ENCODE data around the gene FAM83G.
"Not testable (repeated sequence)": the region's sequence is repeated elsewhere in the genome, so short reads cannot be mapped to it uniquely, and the experiment has no call there.

FAM83G gene

DNA sequence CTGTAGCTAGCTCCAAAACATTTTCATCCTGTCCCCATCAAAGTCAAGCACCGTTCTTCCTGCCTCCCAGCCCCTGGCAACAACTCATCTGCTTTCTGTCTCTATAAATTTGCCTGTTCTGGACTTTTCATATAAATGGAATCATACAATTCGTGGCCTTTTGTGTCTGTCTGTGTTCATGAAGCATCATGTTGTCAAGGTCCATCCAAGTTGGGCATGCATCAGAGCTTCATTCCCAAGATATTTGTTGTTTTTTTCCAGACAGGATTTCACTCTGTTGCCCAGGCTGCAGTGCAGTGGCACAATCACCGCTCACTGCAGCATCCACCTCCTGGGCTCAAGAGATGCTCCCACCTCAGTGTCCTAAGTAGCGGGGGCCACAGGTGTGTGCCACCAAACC, 46.7 kb downstream of the FAM83G start:
- no peak overlapping the region for H3K4me3 Mint-ChIP-seq
- DNase-seq (ENCODE audit: low spot score), result no peak
- no peak overlapping the region for H3K27ac Mint-ChIP-seq
- H3K27me3 Mint-ChIP-seq (ENCODE audit: low read depth), result no peaks in the 10 kb centered on the region
- no peaks in the 10 kb centered on the region for H3K36me3 Mint-ChIP-seq (ENCODE audit: low read depth)
- no peaks in the 10 kb centered on the region for H3K9me3 Mint-ChIP-seq
- peaks cover 24% of the 10 kb centered on the region for H3K4me1 Mint-ChIP-seq (ENCODE audit: low read depth)

DNA sequence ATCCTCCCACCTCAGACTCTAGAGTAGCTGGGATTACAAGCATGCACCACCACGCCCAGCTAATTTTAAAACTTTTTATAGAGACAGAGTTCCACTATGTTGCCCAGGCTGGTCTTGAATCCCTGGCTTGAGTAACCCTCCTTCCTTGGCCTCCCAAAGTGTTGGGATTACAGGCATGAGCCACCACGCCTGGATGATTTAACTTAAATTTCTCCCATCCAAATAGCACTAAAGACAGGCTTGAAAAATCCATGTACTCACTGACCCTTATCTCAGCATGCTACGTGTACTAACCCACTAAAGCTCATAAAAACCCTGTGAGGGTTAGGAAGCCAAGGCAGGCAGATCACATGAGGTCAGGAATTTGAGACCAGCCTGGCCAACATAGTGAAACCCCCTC, 48.0 kb downstream of the FAM83G start:
- peaks cover 24% of the 10 kb centered on the region for H3K4me1 Mint-ChIP-seq (ENCODE audit: low read depth)
- no peaks in the 10 kb centered on the region for H3K36me3 Mint-ChIP-seq (ENCODE audit: low read depth)
- H3K27ac Mint-ChIP-seq, result peak overlapping the region; percentile 36
- H3K9me3 Mint-ChIP-seq, result no peaks in the 10 kb centered on the region
- no peak overlapping the region for H3K4me3 Mint-ChIP-seq
- DNase-seq (ENCODE audit: low spot score), result no peak
- H3K27me3 Mint-ChIP-seq (ENCODE audit: low read depth), result no peaks in the 10 kb centered on the region

DNA sequence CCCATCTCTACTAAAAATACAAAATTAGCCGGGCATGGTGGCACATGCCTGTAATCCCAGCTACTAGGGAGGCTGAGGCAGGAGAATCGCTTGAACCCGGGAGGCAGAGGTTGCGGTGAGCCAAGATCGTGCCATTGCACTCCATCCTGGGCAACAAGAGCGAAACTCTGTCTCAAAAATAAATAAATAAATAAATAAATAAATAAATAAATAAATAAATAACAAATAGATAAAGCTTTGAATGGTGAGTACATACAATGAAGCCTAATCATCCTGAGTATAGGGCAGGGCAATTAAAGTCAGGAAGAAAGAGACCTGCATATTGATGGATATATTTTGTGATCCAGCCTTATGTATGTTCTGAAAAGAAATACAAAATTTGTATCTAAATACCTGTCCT, 48.5 kb downstream of the FAM83G start:
- not testable (repeated sequence) for H3K9me3 Mint-ChIP-seq; H3K36me3 Mint-ChIP-seq (ENCODE audit: low read depth); DNase-seq (ENCODE audit: low spot score); H3K27me3 Mint-ChIP-seq (ENCODE audit: low read depth)
- Mint-ChIP-seq H3K4me1 (ENCODE audit: low read depth) (peaks cover 24% of the 10 kb centered on the region), H3K4me3 (peak overlapping the region; percentile 72), H3K27ac (peak overlapping the region; percentile 86)

DNA sequence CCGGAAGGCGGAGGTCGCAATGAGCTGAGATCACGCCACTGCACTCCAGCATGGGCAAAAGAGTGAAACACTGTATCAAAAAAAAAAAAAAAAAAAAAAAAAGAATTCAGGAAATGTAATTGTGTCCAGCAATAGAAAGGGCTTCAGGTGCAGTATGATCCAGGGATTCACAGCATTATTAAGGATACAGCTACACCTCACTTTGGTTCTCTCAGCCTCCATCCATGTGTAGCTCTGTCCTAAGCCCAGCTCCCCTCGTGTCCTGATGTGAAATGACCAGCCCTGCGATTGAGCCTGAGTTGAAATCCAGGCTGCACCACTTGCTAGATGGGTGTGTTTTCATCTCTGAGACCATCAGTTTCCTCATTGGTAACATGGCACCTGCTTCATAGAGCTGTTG, 49.6 kb downstream of the FAM83G start:
- Mint-ChIP-seq H3K9me3 (no peaks in the 10 kb centered on the region), H3K36me3 (ENCODE audit: low read depth) (no peaks in the 10 kb centered on the region), H3K4me3 (peak overlapping the region; percentile 72), H3K4me1 (ENCODE audit: low read depth) (peaks cover 18% of the 10 kb centered on the region), H3K27ac (peak overlapping the region; percentile 86), H3K27me3 (ENCODE audit: low read depth) (peaks cover 4% of the 10 kb centered on the region)
- no peak for DNase-seq (ENCODE audit: low spot score)

DNA sequence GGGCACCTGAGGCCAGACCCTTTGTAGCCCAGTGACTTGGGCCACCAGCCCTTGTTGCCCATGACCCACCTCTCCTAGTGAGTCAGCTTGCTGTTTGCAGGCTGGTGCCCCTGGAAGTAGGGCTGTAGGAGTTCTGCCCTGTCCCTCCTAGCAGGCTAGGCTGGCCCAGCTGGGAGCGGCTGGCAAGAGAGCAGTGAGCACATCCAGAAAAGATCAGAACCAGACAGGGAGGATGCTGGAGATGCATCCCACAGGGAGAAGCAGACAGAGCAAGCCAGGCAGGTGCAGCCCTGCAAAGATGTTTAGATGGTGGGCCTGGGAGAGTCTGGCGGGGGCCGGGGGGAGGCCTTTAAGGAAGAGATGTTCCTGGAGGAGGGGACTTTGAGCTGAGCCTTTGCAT, 50.2 kb downstream of the FAM83G start:
- Mint-ChIP-seq H3K27ac (peak overlapping the region; percentile 51), H3K4me3 (peak overlapping the region; percentile 19), H3K27me3 (ENCODE audit: low read depth) (peaks cover 7% of the 10 kb centered on the region), H3K4me1 (ENCODE audit: low read depth) (peaks cover 18% of the 10 kb centered on the region), H3K9me3 (no peaks in the 10 kb centered on the region), H3K36me3 (ENCODE audit: low read depth) (no peaks in the 10 kb centered on the region)
- DNase-seq (ENCODE audit: low spot score), result no peak

DNA sequence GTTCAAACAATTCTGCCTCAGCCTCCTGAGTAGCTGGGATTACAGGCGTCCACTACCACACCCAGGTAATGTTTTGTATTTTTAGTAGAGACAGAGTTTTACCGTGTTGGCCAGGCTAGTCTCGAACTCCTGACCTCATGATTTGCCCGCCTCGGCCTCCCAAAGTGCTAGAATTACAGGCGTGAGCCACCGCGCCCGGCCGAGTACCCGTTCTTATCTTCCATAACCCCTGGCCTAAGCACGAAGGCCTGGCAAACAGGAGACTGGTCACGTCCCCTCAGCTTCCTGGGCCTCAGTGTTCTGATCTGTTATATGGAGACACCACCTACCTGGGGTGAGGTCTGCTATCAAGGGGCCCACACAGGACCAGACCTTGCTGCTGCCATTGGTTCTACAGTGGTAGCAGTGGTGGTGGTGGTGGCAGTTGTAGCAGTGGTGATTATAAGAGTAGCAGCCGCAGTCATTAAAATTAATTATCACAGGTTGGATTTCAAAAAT, 51.3 kb downstream of the FAM83G start:
- Mint-ChIP-seq H3K9me3 (no peaks in the 10 kb centered on the region), H3K4me1 (ENCODE audit: low read depth) (peaks cover 18% of the 10 kb centered on the region), H3K36me3 (ENCODE audit: low read depth) (no peaks in the 10 kb centered on the region), H3K27me3 (ENCODE audit: low read depth) (peaks cover 7% of the 10 kb centered on the region), H3K4me3 (no peak overlapping the region), H3K27ac (no peak overlapping the region)
- DNase-seq (ENCODE audit: low spot score), result no peak

DNA sequence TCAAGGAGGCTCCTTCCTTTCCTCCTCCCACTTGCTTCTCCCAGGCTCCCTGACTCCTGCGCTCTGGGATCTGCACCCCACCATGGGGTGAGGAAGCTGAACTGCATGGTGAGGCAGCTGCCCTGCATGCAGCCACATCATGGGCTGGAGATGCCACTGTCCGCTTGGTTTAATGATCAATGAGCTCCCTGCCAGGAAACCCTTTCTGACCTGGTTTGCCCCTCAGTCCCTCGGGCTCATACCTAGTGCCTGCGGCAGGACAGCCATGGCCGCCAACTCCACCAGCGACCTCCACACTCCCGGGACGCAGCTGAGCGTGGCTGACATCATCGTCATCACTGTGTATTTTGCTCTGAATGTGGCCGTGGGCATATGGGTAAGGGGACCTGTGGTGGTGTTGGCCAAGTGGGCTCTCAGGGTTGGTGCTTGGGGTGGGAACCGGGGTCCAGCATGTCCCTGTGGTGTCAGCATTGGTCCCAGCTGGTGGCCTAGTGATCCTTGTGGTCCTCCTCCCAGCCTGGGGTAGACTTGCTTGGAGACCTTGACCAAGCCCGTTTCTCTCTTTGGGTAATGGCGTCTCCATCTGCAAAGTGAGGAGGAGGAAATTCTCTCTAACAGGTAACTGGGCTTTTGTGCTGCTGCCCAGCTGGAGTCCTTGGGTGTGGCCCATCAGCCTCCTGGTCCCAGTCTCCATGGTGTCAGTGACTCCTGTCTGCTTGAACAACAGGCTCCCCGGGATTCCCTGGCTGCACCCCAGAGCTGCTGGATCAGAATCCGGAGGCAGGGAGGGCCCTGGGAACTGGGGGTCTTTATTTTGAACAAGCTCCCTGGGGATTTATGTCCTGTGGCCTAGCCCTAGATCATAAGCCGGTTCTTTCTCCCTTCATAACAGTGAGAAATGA, 52.4 kb downstream of the FAM83G start, which contains the start of gene SLC5A10:
SLC5A10 (plus strand) TSS at position 225 of the 902 bp plus-strand sequence; CDS start at position 266, 41 bp downstream.
- DNase-seq (ENCODE audit: low spot score), result no peak
- no peak within 1 kb of the TSS for H3K4me3 Mint-ChIP-seq
- no peak within 1 kb of the TSS for H3K27ac Mint-ChIP-seq
- no peaks in the 10 kb centered on the region for H3K36me3 Mint-ChIP-seq (ENCODE audit: low read depth)
- H3K4me1 Mint-ChIP-seq (ENCODE audit: low read depth), result peaks cover 18% of the 10 kb centered on the region
- no peaks in the 10 kb centered on the region for H3K9me3 Mint-ChIP-seq
- H3K27me3 Mint-ChIP-seq (ENCODE audit: low read depth), result peaks cover 12% of the 10 kb centered on the region

DNA sequence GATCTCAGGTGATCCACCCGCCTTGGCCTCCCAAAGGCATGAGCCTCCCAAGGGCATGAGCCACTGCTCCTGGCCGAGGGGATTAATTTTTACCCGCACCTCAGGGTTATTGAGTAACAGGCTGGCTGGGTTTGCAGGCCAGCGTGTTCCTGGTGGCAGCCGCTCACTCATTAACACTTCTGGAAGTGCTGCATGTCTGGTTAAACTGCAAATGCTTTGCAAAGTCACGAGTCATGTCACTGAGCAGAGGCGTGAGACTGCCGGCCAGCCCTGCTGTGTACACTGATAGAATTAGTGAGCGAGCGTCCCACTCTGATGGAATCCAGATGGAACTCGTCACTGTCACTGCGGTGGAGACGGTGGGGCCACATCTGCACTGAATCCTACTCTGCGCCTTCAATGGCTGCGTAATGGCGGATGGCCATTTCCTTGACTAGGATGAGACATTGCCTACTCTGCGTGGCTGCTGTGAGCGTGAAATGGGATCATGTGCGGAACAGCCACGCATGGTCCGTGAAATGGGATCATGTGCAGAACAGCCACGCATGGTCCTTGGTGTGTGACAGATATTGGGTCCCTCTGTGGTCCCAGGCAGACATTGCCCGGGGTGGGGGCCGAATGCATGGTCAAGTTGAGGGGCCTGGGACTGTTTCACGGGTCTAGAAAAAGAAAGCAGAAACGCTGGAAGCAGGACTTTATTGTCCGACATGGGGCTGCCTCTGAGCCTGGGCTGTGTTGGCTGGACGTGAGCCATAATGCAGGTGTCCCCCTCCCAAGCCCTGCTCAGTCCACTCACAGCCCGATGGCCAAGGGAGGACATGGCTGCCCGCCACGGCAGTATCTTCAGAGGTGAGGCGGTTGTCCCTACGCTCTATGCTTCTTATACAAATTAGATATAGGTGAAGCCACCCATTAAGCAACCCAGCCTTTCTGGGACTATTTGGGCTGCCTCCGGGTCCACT, 53.3 kb downstream of the FAM83G start:
- Mint-ChIP-seq H3K4me3 (no peak overlapping the region), H3K9me3 (no peaks in the 10 kb centered on the region), H3K36me3 (ENCODE audit: low read depth) (no peaks in the 10 kb centered on the region), H3K4me1 (ENCODE audit: low read depth) (peaks cover 18% of the 10 kb centered on the region), H3K27ac (no peak overlapping the region), H3K27me3 (ENCODE audit: low read depth) (peaks cover 17% of the 10 kb centered on the region)
- no peak for DNase-seq (ENCODE audit: low spot score)

DNA sequence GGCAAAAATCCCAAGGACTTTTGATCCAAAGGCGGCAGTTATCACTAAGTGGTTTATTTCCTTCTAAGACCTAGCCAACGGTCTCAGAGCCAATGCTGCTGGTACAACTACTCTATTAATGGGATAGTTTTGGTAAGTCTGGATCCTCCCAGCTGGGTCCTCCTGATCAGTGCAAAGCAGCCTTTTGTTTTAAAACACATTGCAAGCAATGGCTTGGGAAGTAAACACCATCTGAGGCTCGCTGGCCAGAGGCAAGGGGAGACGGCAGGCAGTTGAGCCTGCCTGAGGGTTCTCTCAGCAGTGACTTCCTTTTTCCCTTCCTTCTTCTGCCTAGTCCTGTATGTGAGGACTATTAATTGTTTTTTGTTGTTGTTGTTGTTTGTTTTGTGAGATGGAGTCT, 54.2 kb downstream of the FAM83G start:
- Mint-ChIP-seq H3K9me3 (no peaks in the 10 kb centered on the region), H3K4me3 (no peak overlapping the region), H3K4me1 (ENCODE audit: low read depth) (peaks cover 14% of the 10 kb centered on the region), H3K27ac (no peak overlapping the region), H3K27me3 (ENCODE audit: low read depth) (peaks cover 20% of the 10 kb centered on the region), H3K36me3 (ENCODE audit: low read depth) (no peaks in the 10 kb centered on the region)
- no peak for DNase-seq (ENCODE audit: low spot score)

DNA sequence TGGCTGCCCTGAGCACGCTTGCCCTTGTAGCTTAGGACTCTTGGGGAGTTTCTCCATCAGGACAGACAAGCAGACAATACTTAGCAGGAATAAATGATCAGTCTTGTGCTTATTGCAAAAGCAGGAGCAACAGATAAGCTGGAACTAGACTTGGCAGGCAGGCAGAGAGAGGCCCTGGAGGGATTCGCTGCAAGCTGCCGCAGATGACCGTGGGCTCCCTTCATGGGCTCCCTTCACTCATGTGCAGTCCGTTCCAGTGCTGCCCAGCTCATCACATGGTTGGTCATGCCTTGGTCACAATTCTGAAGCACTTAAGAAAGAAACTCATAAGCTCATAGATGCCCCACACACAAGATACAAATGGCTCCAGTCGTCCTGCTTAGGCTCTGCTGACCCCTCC, 55.0 kb downstream of the FAM83G start:
- Mint-ChIP-seq H3K4me1 (ENCODE audit: low read depth) (peaks cover 8% of the 10 kb centered on the region), H3K9me3 (no peaks in the 10 kb centered on the region), H3K27ac (no peak overlapping the region), H3K4me3 (no peak overlapping the region), H3K27me3 (ENCODE audit: low read depth) (peaks cover 24% of the 10 kb centered on the region), H3K36me3 (ENCODE audit: low read depth) (no peaks in the 10 kb centered on the region)
- DNase-seq (ENCODE audit: low spot score), result no peak

DNA sequence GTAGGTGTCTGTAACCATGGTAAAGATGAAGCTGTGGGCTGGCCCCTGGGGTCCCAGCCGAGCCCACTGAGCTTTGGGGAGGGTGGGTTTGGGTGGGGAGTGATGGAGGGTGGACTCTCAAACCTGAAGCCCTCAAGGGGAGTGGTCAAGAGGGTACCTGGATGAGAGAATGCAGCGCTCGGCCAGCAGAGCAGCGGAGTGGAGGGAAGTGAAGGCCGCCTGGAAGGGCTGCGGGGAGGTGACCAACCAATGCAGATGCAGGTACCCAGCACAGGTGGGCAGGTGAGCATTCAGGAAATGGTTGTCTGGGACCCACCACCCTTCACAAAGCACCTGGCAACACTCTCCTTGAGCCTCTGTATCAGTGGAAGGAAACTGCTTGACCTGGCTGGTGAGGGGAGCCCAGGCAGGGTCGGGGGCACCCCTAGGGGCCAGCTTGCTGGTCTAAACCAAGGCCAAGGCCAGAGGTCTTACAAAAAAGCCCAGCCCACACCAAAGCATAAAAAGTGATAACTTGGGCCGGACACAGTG, 56.0 kb downstream of the FAM83G start:
- H3K27me3 Mint-ChIP-seq (ENCODE audit: low read depth), result peaks cover 30% of the 10 kb centered on the region
- no peaks in the 10 kb centered on the region for H3K9me3 Mint-ChIP-seq
- H3K27ac Mint-ChIP-seq, result no peak overlapping the region
- H3K4me1 Mint-ChIP-seq (ENCODE audit: low read depth), result peaks cover 2% of the 10 kb centered on the region
- no peak for DNase-seq (ENCODE audit: low spot score)
- H3K36me3 Mint-ChIP-seq (ENCODE audit: low read depth), result no peaks in the 10 kb centered on the region
- no peak overlapping the region for H3K4me3 Mint-ChIP-seq

DNA sequence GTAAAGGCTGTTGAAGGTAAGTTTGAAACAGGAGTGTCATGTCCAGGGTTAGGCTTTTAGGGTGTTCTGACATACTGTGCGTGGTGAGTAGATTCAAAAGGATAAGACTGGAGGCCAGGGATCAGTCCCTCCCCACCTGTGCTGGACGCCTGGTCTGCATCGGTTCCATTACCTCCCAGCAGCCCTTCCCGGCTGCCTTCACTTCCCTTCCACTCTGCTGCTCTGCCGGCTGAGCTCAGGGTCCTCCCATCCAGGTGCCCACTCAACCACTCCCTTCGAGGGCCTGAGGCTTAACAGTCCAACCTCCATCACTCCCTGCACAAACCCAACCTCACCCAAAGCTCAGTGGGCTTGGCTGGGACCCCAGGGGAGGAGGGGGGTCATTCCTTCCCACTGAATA, 56.7 kb downstream of the FAM83G start:
- Mint-ChIP-seq H3K27ac (no peak overlapping the region), H3K36me3 (ENCODE audit: low read depth) (no peaks in the 10 kb centered on the region), H3K4me1 (ENCODE audit: low read depth) (peaks cover 2% of the 10 kb centered on the region), H3K4me3 (no peak overlapping the region), H3K9me3 (no peaks in the 10 kb centered on the region), H3K27me3 (ENCODE audit: low read depth) (peaks cover 32% of the 10 kb centered on the region)
- no peak for DNase-seq (ENCODE audit: low spot score)

DNA sequence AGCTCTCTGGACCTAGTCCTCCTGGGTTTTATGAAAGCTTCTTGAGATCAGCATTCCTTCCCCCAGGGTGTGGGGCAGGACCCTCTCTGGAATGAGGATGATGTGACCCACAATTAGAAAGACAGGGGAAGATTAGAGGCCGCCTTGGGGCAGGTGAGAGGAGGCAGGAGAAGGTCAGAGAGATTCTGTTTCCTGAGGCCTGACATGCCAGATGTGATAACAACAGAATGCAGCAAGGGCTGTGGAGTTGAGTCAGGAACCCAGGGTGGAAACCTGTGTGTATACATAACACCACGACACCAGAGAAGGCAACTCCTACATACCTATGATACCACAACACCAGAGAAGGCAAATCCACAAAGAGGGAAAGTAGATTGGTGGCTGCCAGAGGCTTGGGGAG, 58.0 kb downstream of the FAM83G start:
- no peak for DNase-seq (ENCODE audit: low spot score)
- Mint-ChIP-seq H3K4me1 (ENCODE audit: low read depth) (peaks cover 2% of the 10 kb centered on the region), H3K27me3 (ENCODE audit: low read depth) (peaks cover 35% of the 10 kb centered on the region), H3K4me3 (no peak overlapping the region), H3K27ac (no peak overlapping the region), H3K9me3 (no peaks in the 10 kb centered on the region), H3K36me3 (ENCODE audit: low read depth) (no peaks in the 10 kb centered on the region)

DNA sequence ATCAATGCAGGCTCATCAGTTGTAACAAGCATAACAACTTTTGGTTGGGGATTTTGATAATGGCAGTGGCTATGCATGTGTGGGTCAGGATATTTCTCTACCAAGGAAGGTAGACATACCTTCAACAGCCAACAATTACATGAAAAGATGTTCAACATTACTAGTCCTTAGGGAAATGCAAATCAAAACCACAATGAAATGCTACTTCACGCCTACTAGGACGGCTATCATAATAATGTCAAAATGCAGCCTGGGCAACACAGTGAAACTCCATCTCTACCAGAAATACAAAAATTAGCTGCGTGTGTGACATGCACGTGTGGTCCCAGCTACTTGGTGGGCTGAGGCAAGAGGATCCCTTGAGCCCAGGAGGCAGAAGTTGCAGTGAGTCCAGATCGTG, 59.9 kb downstream of the FAM83G start:
- Mint-ChIP-seq H3K9me3 (no peaks in the 10 kb centered on the region), H3K4me3 (no peak overlapping the region), H3K4me1 (ENCODE audit: low read depth) (peaks cover 5% of the 10 kb centered on the region), H3K27me3 (ENCODE audit: low read depth) (peaks cover 33% of the 10 kb centered on the region), H3K36me3 (ENCODE audit: low read depth) (no peaks in the 10 kb centered on the region), H3K27ac (no peak overlapping the region)
- DNase-seq (ENCODE audit: low spot score), result no peak

Measured in T-helper 2 cell treated with Interferon-gamma antibody and Interleukin-4, amounts not matched to agents 5 μg/mL and 100 μg/mL, for 36 hours (primary cell).